Pancreas (tissue), 10 donors: ENCODE measurements around the gene SLC35B2. TPM values are rescaled to one million over a fixed set of nuclear protein-coding genes. Genes with fewer than 3 reads are reported as not detected.

Experiments used
- ATAC-seq, 4 donors: fragments of 200-7000 bp; cut with Tn5 transposase; one replicate each; pipeline versions ENCODE4 v1.8.0 to v1.9.1; 2020; ENCODE audit warnings: mild to moderate bottlenecking in 4 of 4, moderate library complexity in 4 of 4
- DNase-seq, 6 donors: peaks; one replicate each; pipeline ENCODE4 v3.0.0-alpha.2; 2020
- FAIRE-seq: peaks from 2 replicates; lab custom pipeline; 2012; peaks lifted over from hg19 to GRCh38; lab: Jason Lieb, UNC
- H3K27ac ChIP-seq, 4 donors: fragments of 200-600 bp; sonication (generic); 1 replicate in 3 of 4; 2 replicates in 1 of 4; pipeline versions ENCODE4 v1.5.0 to v1.8.0; 2020
- H3K27me3 ChIP-seq, 4 donors: fragments of 200-600 bp; one replicate each; pipeline ENCODE4 v1.8.0; 2021
- H3K36me3 ChIP-seq, 3 donors: fragments of 200-600 bp; sonication (generic) in 1 of 3; one replicate each; pipeline versions ENCODE4 v1.5.0 to v1.8.0; 2020 to 2021
- H3K4me1 ChIP-seq, 3 donors: fragments of 200-600 bp; one replicate each; pipeline ENCODE4 v1.8.0; 2021
- H3K4me3 ChIP-seq, 4 donors: fragments of 200-600 bp; sonication (generic) in 2 of 4; one replicate each; pipeline versions ENCODE4 v1.5.0 to v1.8.0; 2020 to 2021
- H3K9me3 ChIP-seq, 4 donors: fragments of 200-600 bp; one replicate each; pipeline ENCODE4 v1.8.0; 2021
- WGBS, 2 donors: extraction: QIAGEN DNeasy Blood & Tissue Kit; methylation state at CpG; one replicate each; pipeline ENCODE4 v1.1.7; 2013; 5-methylcytosine and 5-hydroxymethylcytosine counted together
- intact Hi-C, 3 donors: fragments of 100-400 bp; cut with DNase I; formaldehyde crosslinking; loops; one replicate each; pipeline versions ENCODE4 v1.11.1 to v1.14.2; 2022
- polyA plus RNA-seq, 2 donors: library from polyadenylated mRNA; stranded (reverse); fragments of 200-250 nt; gene quantifications; one replicate each; pipeline ENCODE4 v1.2.3, GENCODE V29; 2013
- total RNA-seq, 6 donors: library from RNA; stranded (reverse); fragmentation: NEBNext Ultra II Directional in 4 of 6; extraction: Animal tissue kit (Norgen Biotek cat#: 25700) in 4 of 6; gene quantifications; one replicate each; pipeline versions ENCODE4 v1.2.1 to v1.2.4, GENCODE V29; 2021 to 2023
- TF ChIP-seq, protein P1 (sequence below), 4 donors: fragments of 200-600 bp; sonication (generic) in 3 of 4; IDR thresholded peaks; one replicate each; pipeline versions ENCODE4 v1.5.0 to v1.8.0; 2021; ENCODE audit warnings: antibody characterized with exemption in 4 of 4
- donor health status: healthy with polysubstance abuse.
- donor health status: DM: no; HTN: no; CAD: no; lungs with moderate emphysema.
- donor health status: DM: no; HTN: no; CAD: no.
- donor health status: control.
- donor health status: control.
- donor health status: Bipolar disorder and iron deficiency.
- donor health status: DM: yes; HTN: yes; CAD: no.
- donor health status: DM: no; HTN: no; CAD: no.
- donor health status: DM: no; HTN: no; CAD: no.
- donor health status: DM: yes; HTN: yes; CAD: no.

Gene SLC35B2
- total and polyA plus RNA-seq, 8 donors = 10.8 to 30.4 (median 20.5) TPM

DNA sequence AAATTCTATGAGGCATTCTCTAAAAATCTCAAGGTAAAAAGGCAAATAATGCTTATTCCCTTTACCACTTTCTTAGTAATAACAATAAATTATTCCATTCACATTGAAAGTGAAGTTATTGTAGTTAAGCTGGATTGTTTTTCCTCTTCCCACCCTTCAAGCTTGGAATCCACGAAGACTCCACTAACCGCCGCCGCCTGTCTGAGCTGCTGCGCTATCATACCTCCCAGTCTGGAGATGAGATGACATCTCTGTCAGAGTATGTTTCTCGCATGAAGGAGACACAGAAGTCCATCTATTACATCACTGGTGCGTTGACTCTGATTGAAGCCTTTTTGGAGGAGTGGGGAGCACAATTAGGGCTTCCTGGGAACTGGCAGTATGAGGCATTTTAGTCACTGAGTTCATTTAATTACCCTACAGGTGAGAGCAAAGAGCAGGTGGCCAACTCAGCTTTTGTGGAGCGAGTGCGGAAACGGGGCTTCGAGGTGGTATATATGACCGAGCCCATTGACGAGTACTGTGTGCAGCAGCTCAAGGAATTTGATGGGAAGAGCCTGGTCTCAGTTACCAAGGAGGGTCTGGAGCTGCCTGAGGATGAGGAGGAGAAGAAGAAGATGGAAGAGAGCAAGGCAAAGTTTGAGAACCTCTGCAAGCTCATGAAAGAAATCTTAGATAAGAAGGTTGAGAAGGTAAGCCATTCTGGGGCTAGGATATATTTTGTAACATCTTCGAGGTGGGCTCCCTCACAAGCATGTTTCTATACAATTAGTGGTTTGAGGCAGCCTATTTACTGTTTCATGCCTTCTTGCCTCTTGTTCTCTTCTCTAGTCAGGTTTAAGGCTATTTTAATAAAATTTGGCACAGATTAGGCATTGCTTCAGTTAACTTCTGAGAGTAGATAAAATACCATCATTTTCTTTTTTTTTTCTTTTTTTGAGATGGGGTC is 5.5 kb downstream of the SLC35B2 start:
- intact Hi-C loops = no loop called here
- no peak overlapping the region for H3K27ac ChIP-seq
- ATAC-seq (no peak), FAIRE-seq (no peak), DNase-seq (peak in 1 of 6 donors; percentile 19)
- 85 to 87% methylated on average over 14 of the region's 14 CpGs for WGBS, 2 donors
- no peaks in the 10 kb centered on the region for H3K27me3 ChIP-seq
- H3K36me3 ChIP-seq = peaks cover 11 to 62% (median 47%) of the 10 kb centered on the region in 3 donors
- H3K9me3 ChIP-seq = no peaks in the 10 kb centered on the region
- TF ChIP-seq, protein P1, sequence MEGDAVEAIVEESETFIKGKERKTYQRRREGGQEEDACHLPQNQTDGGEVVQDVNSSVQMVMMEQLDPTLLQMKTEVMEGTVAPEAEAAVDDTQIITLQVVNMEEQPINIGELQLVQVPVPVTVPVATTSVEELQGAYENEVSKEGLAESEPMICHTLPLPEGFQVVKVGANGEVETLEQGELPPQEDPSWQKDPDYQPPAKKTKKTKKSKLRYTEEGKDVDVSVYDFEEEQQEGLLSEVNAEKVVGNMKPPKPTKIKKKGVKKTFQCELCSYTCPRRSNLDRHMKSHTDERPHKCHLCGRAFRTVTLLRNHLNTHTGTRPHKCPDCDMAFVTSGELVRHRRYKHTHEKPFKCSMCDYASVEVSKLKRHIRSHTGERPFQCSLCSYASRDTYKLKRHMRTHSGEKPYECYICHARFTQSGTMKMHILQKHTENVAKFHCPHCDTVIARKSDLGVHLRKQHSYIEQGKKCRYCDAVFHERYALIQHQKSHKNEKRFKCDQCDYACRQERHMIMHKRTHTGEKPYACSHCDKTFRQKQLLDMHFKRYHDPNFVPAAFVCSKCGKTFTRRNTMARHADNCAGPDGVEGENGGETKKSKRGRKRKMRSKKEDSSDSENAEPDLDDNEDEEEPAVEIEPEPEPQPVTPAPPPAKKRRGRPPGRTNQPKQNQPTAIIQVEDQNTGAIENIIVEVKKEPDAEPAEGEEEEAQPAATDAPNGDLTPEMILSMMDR (IDR thresholded peaks at IDR 0.05) = no peak
- H3K4me1 ChIP-seq = peaks cover 6 to 36% (median 17%) of the 10 kb centered on the region in 3 donors
- H3K4me3 ChIP-seq = no peak overlapping the region

DNA sequence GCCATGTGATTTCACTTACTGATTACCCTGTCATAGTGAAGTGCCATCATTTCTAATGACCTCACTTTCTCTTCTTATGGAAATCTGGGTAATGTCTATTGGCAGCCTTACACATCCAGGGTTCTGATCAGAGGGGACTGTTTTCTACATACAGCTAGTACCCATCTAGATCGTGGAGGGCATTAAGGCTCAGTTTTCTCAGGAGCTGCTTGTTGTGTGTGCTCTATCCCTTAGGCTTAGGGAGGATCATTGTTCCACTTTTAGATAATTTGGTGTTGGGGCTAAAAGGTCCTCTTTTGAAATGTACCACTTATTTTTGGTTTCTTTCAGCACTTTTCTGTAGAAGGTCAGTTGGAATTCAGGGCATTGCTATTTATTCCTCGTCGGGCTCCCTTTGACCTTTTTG is 6.6 kb downstream of the SLC35B2 start:
- Histone ChIP-seq H3K4me3 (no peak overlapping the region), H3K9me3 (no peaks in the 10 kb centered on the region), H3K36me3 (peaks cover 11 to 62% (median 47%) of the 10 kb centered on the region in 3 donors), H3K27ac (no peak overlapping the region), H3K4me1 (peaks cover 6 to 33% (median 17%) of the 10 kb centered on the region in 3 donors), H3K27me3 (no peaks in the 10 kb centered on the region)
- intact Hi-C loops = no loop called here
- TF ChIP-seq, protein P1 (IDR thresholded peaks at IDR 0.05) = no peak
- WGBS, 2 donors = 60 to 64% methylated on average over 3 of the region's 3 CpGs
- no peak for ATAC-seq
- no peak for DNase-seq
- FAIRE-seq = no peak

DNA sequence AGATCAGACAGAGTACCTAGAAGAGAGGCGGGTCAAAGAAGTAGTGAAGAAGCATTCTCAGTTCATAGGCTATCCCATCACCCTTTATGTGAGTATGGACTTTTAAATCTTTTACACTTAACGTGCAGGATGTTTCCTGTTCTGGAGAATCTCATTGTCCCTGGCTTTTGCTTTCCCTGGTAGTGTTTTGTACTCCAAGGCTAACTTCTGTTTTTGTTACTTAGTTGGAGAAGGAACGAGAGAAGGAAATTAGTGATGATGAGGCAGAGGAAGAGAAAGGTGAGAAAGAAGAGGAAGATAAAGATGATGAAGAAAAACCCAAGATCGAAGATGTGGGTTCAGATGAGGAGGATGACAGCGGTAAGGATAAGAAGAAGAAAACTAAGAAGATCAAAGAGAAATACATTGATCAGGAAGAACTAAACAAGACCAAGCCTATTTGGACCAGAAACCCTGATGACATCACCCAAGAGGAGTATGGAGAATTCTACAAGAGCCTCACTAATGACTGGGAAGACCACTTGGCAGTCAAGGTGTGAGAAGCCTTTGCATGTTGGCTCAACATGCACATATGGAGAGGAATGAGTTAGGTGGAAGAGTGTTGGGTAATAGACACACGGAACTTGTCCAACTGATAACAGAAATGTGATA is 7.1 kb downstream of the SLC35B2 start:
- Histone ChIP-seq H3K27ac (peak overlapping the region in 1 of 4 donors; percentile 17), H3K36me3 (peaks cover 11 to 62% (median 47%) of the 10 kb centered on the region in 3 donors), H3K4me1 (peaks cover 6 to 33% (median 17%) of the 10 kb centered on the region in 3 donors), H3K27me3 (no peaks in the 10 kb centered on the region), H3K4me3 (peak overlapping the region in 1 of 4 donors; percentile 83), H3K9me3 (no peaks in the 10 kb centered on the region)
- DNase-seq (no peak), FAIRE-seq (no peak), ATAC-seq (no peak)
- intact Hi-C loops = no loop called here
- 55 to 61% methylated on average over 6 of the region's 6 CpGs for WGBS, 2 donors
- TF ChIP-seq, protein P1 (IDR thresholded peaks at IDR 0.05) = no peak

DNA sequence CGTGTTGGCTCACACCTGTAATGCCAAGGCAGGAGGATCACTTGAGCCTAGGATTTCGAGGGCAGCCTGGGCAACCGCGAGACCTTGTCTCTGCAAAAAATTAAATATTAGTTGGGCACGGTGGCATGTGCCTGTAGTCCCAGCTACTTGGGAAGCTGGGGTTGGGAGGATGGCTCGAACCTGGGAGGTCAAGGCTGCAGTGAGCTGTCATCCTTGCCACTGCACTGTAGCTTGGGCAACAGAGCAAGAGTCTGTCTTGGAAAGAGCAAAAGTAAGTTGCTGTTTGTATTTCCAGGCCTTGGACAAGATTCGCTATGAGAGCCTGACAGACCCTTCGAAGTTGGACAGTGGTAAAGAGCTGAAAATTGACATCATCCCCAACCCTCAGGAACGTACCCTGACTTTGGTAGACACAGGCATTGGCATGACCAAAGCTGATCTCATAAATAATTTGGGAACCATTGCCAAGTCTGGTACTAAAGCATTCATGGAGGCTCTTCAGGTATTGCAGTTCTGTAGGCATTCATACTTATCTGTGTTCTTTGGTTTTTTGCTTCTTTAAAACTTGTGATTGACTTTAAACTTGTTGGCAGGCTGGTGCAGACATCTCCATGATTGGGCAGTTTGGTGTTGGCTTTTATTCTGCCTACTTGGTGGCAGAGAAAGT is 8.1 kb downstream of the SLC35B2 start:
- DNase-seq (peak in 1 of 6 donors; percentile 24), FAIRE-seq (no peak), ATAC-seq (no peak)
- peaks cover 6 to 29% (median 17%) of the 10 kb centered on the region in 3 donors for H3K4me1 ChIP-seq
- H3K4me3 ChIP-seq = peak overlapping the region in 3 of 4 donors; percentile 62 to 89 (median 83)
- TF ChIP-seq, protein P1 (IDR thresholded peaks at IDR 0.05) = no peak
- H3K27ac ChIP-seq = peak overlapping the region in 2 of 4 donors; percentile 100
- peaks cover 11 to 54% (median 47%) of the 10 kb centered on the region in 3 donors for H3K36me3 ChIP-seq
- no peaks in the 10 kb centered on the region for H3K9me3 ChIP-seq
- WGBS, 2 donors = 40 to 49% methylated on average over 9 of the region's 9 CpGs
- intact Hi-C loops = no loop called here
- no peaks in the 10 kb centered on the region for H3K27me3 ChIP-seq
